Stimulated activated CD4-positive, alpha-beta T cell treated with anti-CD3 and anti-CD28 coated beads, Interleukin-1b, Interleukin-23, amount 100 ng/mL, for 24 hours (primary cell): Measurements from ENCODE around the gene RTL9.
"Not testable (repeated sequence)": the region's sequence is repeated elsewhere in the genome, so short reads cannot be mapped to it uniquely, and the experiment has no call there.

Source experiments
- DNase-seq, 4 experiments: peaks; one replicate each; pipeline ENCODE4 v3.0.0-alpha.2; 2020; ENCODE audit warnings: low read depth in 4 of 4, low spot score in 1 of 4

Gene RTL9

DNA sequence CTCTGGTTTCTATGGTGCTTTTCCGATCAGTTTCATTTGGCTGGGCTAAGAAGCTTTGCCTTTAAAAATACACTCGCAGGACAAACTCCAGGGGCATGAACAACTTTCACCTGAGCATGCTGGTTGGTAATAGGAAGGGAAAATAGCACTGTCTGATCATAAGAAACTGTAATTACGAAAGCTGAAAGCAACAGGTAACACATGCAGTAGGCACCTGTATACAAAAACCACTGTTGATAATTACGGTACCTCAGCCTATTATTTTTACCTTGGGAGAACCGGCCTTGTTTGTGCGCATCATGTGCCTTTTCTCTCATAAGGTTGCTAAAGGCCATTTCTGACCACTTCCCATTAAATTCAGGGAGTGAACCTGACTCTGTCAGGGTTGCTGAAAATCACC, 45.7 kb downstream of the RTL9 start:
- DNase-seq, result no peak

DNA sequence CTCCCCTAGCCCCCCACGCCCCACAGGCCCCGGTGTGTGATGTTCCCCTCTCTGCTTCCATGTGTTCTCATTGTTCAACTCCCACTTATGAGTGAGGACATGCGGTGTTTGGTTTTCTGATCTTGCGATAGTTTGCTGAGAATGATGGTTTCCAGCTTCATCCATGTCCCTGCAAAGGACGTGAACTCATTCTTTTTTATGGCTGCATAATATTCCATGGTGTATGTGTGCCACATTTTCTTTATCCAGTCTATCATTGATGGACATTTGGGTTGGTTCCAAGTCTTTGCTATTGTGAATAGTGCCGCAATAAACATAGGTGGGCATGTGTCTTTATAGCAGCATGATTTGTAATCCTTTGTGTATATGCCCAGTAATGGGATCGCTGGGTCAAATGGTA, 47.6 kb downstream of the RTL9 start:
- not testable (repeated sequence) for DNase-seq

DNA sequence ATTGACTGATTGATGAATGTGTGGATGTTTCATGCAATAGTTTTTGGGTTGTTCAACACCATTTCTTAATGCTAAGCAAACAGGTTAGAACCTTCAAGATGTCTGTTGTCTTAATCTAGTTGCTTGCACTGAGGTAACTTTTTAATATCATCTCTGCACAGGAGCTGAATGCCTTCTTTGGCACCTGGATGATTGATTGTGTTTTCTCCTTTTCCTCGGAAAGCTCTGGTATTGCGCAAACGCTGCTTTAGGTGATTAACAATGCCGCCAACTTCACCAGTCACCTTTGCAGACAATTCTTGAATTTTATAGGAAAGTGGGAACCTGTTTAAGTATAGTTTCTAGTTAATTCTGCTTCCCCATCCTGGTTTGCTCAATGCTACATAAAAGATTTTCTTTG, 48.2 kb downstream of the RTL9 start:
- DNase-seq, result no peak

DNA sequence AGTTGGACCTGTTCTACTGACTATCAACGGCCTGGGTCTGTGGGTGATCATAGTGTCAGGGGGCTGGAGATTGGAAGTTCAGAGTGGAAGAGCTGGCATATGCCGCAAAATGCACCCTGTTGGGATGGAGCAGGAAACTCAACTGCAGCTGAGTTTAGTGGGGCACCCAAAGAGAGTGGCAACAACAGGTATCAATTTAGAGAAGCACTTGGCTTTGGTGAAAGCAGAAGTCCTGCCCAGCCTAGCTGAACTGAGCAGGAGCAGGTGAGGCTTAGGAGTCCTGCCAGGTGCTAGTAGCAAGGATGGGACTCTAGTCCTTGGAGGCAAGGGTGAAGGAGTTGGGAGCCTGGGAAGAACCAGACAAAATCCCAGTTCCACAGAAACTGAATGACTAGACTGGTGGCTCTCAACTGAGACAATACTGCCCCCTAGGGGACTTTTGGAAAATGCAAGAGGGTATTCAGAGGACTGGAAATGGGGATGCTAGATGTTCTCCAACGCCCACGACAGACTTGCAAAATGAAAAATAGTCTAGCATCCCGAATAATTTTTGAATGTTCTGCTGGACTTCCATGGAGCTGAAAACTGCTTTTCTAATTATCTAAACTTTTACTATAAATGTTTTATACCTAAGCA, 49.4 kb downstream of the RTL9 start:
- DNase-seq, result peak in 3 of 4 experiments; percentile 5 to 34 (median 6)
